IPS DF 6.9 (cell line): ENCODE data around the gene ATP2C1.

Experiments
- DNase-seq: peaks from one replicate; pipeline ENCODE4 v3.0.0-alpha.2; 2013; ENCODE audit warnings: low read depth, low spot score
- H3K27ac ChIP-seq: one replicate; pipeline ENCODE4 v1.5.1; 2013; ENCODE audit warnings: low read length, control low read depth
- H3K27me3 ChIP-seq: 2 replicates; pipeline ENCODE4 v1.6.1; 2013; ENCODE audit warnings: mild to moderate bottlenecking, low read length; ENCODE audit not compliant: control insufficient read depth, insufficient read depth
- H3K36me3 ChIP-seq: 2 replicates; pipeline ENCODE4 v1.6.1; 2013; ENCODE audit warnings: low read length; ENCODE audit not compliant: control insufficient read depth, insufficient read depth
- H3K4me1 ChIP-seq: 2 replicates; pipeline ENCODE4 v1.6.1; 2013; ENCODE audit warnings: low read length; ENCODE audit not compliant: control insufficient read depth, insufficient read depth
- H3K4me3 ChIP-seq: 2 replicates; pipeline ENCODE4 v1.5.1; 2013; ENCODE audit warnings: mild to moderate bottlenecking, low read length
- H3K9me3 ChIP-seq: 2 replicates; pipeline ENCODE4 v1.6.1; 2013; ENCODE audit warnings: low read length, inconsistent platforms; ENCODE audit not compliant: control insufficient read depth, insufficient read depth
- WGBS: extraction: QIAGEN DNeasy Blood & Tissue Kit; methylation state at CpG from one replicate; pipeline ENCODE4 v1.1.7; 2013; ENCODE audit warnings: mixed read lengths, missing lambda C conversion rate; ENCODE audit not compliant: insufficient read length, insufficient coverage; 5-methylcytosine and 5-hydroxymethylcytosine counted together

The ATP2C1 gene

GRCh38 chr3:131007782-131008181, 113.9 kb downstream of the ATP2C1 start:
- H3K9me3 ChIP-seq = no peaks in the 10 kb centered on the region

GRCh38 chr3:131008326-131008725, 114.4 kb downstream of the ATP2C1 start:
- no peak overlapping the region for H3K27ac ChIP-seq
- H3K36me3 ChIP-seq = peaks cover 2% of the 10 kb centered on the region; the same call in 1 of the 2 replicates
- H3K27me3 ChIP-seq = no peaks in the 10 kb centered on the region; the same call in 1 of the 2 replicates
- no CpG with 5 or more reads among the region's 1 CpG for WGBS
- H3K4me1 ChIP-seq = no peaks in the 10 kb centered on the region
- no peaks in the 10 kb centered on the region for H3K9me3 ChIP-seq
- no peak for DNase-seq
- H3K4me3 ChIP-seq = no peak overlapping the region

More at GRCh38 chr3:131007782-131008181, 113.9 kb downstream of the ATP2C1 start:
- H3K27me3 ChIP-seq = no peaks in the 10 kb centered on the region; the same call in 1 of the 2 replicates
- no peaks in the 10 kb centered on the region for H3K4me1 ChIP-seq
- no peak overlapping the region for H3K4me3 ChIP-seq
- H3K36me3 ChIP-seq = peaks cover 2% of the 10 kb centered on the region; the same call in 1 of the 2 replicates
- DNase-seq = no peak
- no CpG with 5 or more reads among the region's 2 CpGs for WGBS
- H3K27ac ChIP-seq = no peak overlapping the region

- Histone ChIP-seq H3K9me3 (no peaks in the 10 kb centered on the region), H3K4me3 (no peak overlapping the region), H3K4me1 (no peaks in the 10 kb centered on the region), H3K27ac (no peak overlapping the region), H3K36me3 (peaks cover 5% of the 10 kb centered on the region; the same call in 1 of the 2 replicates), H3K27me3 (no peaks in the 10 kb centered on the region; the same call in 1 of the 2 replicates)
- no peak for DNase-seq
- WGBS = no CpG with 5 or more reads among the region's 1 CpG
Measured at GRCh38 chr3:131009698-131010097, 115.8 kb downstream of the ATP2C1 start.

- no peaks in the 10 kb centered on the region for H3K4me1 ChIP-seq
- H3K36me3 ChIP-seq = peaks cover 4% of the 10 kb centered on the region; the same call in 1 of the 2 replicates
- H3K27me3 ChIP-seq = no peaks in the 10 kb centered on the region
- WGBS = no CpG with 5 or more reads among the region's 3 CpGs
- H3K27ac ChIP-seq = no peak overlapping the region
- no peak for DNase-seq
- H3K9me3 ChIP-seq = no peaks in the 10 kb centered on the region
- no peak overlapping the region for H3K4me3 ChIP-seq
Measured at GRCh38 chr3:131018970-131019369, 125.1 kb downstream of the ATP2C1 start.

- no peak for DNase-seq
- Histone ChIP-seq H3K27ac (no peak overlapping the region), H3K36me3 (0 out of 2 replicates have a peak, but pooled peaks cover 2% of the 10 kb centered on the region), H3K27me3 (no peaks in the 10 kb centered on the region), H3K4me3 (no peak overlapping the region), H3K9me3 (no peaks in the 10 kb centered on the region), H3K4me1 (no peaks in the 10 kb centered on the region)
- no CpG with 5 or more reads among the region's 5 CpGs for WGBS
Measured at GRCh38 chr3:131020122-131020693, 126.3 kb downstream of the ATP2C1 start.

- whole genome bisulfite sequencing = no CpG with 5 or more reads among the region's 1 CpG
- DNase-seq = no peak
- Histone ChIP-seq H3K4me3 (no peak overlapping the region; the same call in 1 of the 2 replicates), H3K36me3 (no peaks in the 10 kb centered on the region), H3K27ac (no peak overlapping the region), H3K27me3 (no peaks in the 10 kb centered on the region), H3K4me1 (0 out of 2 replicates have a peak, but pooled peaks cover 1% of the 10 kb centered on the region), H3K9me3 (no peaks in the 10 kb centered on the region)
Measured at GRCh38 chr3:131025539-131025938, 131.7 kb downstream of the ATP2C1 start.

- Histone ChIP-seq H3K27me3 (no peaks in the 10 kb centered on the region), H3K27ac (no peak within 1 kb of the TSS), H3K4me1 (0 out of 2 replicates have a peak, but pooled peaks cover 1% of the 10 kb centered on the region), H3K36me3 (no peaks in the 10 kb centered on the region), H3K9me3 (no peaks in the 10 kb centered on the region), H3K4me3 (peak within 1 kb of the TSS; percentile 48; the same call in 1 of the 2 replicates)
- peak; percentile 39 for DNase-seq
- no CpG with 5 or more reads among the region's 56 CpGs for WGBS
Measured at GRCh38 chr3:131026321-131027151, 132.7 kb downstream of the ATP2C1 start, which contains the start of the genes ASTE1 and NEK11. ASTE1 (minus strand) TSS chr3:131026825; CDS start chr3:131025306, 1,519 bp downstream. NEK11 (plus strand) TSS chr3:131026877; CDS start chr3:131029709, 2,832 bp downstream.

GRCh38 chr3:131028844-131029243, 135.0 kb downstream of the ATP2C1 start:
- no peaks in the 10 kb centered on the region for H3K9me3 ChIP-seq
- no peak for DNase-seq
- H3K4me1 ChIP-seq = 0 out of 2 replicates have a peak, but pooled peaks cover 1% of the 10 kb centered on the region
- H3K36me3 ChIP-seq = no peaks in the 10 kb centered on the region
- H3K27me3 ChIP-seq = no peaks in the 10 kb centered on the region
- no peak overlapping the region for H3K4me3 ChIP-seq
- no CpG with 5 or more reads among the region's 3 CpGs for WGBS
- no peak overlapping the region for H3K27ac ChIP-seq

- no peak for DNase-seq
- Histone ChIP-seq H3K4me1 (no peaks in the 10 kb centered on the region), H3K4me3 (no peak overlapping the region), H3K27ac (no peak overlapping the region), H3K27me3 (no peaks in the 10 kb centered on the region), H3K36me3 (no peaks in the 10 kb centered on the region), H3K9me3 (no peaks in the 10 kb centered on the region)
- no CpG with 5 or more reads among the region's 3 CpGs for WGBS
Measured at GRCh38 chr3:131031660-131032059, 137.8 kb downstream of the ATP2C1 start.

- no CpG with 5 or more reads among the region's 1 CpG for WGBS
- DNase-seq = no peak
- H3K9me3 ChIP-seq = no peaks in the 10 kb centered on the region
- no peaks in the 10 kb centered on the region for H3K27me3 ChIP-seq
- H3K4me3 ChIP-seq = no peak overlapping the region
- H3K4me1 ChIP-seq = no peaks in the 10 kb centered on the region
- H3K27ac ChIP-seq = no peak overlapping the region
- no peaks in the 10 kb centered on the region for H3K36me3 ChIP-seq
Measured at GRCh38 chr3:131033480-131034080, 139.7 kb downstream of the ATP2C1 start.
